ENCODE results near the gene PITPNM3. TPM values are rescaled to one million over a fixed set of nuclear protein-coding genes. Genes with fewer than 3 reads are reported as not detected.

The PITPNM3 gene
- total RNA-seq, 2 donors from 2014 or later: 11.3 to 18.2 TPM

GRCh38 chr17:6458460-6458950, 97.8 kb downstream of the PITPNM3 start:
- intact Hi-C loops (cut with DNase I): no loop called here
- H3K9me3 ChIP-seq: no peaks in the 10 kb centered on the region
- no peak overlapping the region for H3K27ac ChIP-seq
- no peak for DNase-seq
- H3K9ac ChIP-seq (ENCODE audit: low read depth in 2 of 2, low read length in 2 of 2): no peak overlapping the region
- no peaks in the 10 kb centered on the region for H3K27me3 ChIP-seq
- H3K36me3 ChIP-seq: no peaks in the 10 kb centered on the region
- H3K4me1 ChIP-seq: no peaks in the 10 kb centered on the region
- no peak for TF ChIP-seq CTCF (IDR thresholded peaks at IDR 0.05)
- H3K4me3 ChIP-seq: no peak overlapping the region

DNA sequence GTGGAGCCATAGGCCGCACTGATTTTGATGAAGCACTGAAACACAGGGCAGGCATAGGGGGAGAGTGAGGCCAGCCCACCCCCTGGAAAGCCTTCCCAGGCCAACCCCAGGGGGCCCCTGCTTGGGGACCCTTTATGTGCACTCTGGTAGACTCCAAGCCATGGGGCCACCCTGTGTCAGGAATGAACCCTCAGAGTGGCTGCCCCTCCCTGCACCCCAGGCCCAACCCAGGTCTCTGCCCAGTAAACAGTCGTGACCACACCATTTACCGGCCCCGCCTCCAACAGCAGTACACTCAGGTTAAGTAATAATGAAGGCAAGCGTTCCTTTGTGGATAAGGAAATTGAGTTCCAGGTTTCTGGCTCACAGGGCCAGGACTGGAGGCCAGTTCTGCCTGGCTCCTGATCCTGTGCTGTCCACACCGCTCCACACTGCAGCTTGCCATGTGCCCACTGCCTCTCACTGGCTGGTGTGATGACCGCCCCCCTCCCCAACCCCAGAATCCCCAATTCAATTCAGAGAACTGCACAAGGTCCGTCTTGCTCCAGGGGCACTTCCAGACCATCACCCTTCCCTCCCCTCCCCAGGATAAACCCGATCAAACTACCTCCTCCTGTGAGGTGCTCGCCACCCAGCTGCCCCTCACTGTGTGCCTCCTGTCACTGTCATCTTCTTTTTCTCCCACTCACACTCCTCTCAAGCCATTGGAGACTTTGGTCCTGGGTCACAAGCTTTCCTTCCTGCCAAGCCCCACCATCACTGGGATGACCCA, 98.5 kb downstream of the PITPNM3 start:
- DNase-seq: peak; percentile 70
- Histone ChIP-seq H3K9ac (ENCODE audit: low read depth in 2 of 2, low read length in 2 of 2) (no peak overlapping the region), H3K9me3 (no peaks in the 10 kb centered on the region), H3K36me3 (no peaks in the 10 kb centered on the region), H3K27me3 (no peaks in the 10 kb centered on the region), H3K4me3 (no peak overlapping the region), H3K4me1 (no peaks in the 10 kb centered on the region), H3K27ac (peak overlapping the region; percentile 47)
- TF ChIP-seq CTCF (IDR thresholded peaks at IDR 0.05): no peak
- intact Hi-C loops (cut with DNase I): no loop called here

DNA sequence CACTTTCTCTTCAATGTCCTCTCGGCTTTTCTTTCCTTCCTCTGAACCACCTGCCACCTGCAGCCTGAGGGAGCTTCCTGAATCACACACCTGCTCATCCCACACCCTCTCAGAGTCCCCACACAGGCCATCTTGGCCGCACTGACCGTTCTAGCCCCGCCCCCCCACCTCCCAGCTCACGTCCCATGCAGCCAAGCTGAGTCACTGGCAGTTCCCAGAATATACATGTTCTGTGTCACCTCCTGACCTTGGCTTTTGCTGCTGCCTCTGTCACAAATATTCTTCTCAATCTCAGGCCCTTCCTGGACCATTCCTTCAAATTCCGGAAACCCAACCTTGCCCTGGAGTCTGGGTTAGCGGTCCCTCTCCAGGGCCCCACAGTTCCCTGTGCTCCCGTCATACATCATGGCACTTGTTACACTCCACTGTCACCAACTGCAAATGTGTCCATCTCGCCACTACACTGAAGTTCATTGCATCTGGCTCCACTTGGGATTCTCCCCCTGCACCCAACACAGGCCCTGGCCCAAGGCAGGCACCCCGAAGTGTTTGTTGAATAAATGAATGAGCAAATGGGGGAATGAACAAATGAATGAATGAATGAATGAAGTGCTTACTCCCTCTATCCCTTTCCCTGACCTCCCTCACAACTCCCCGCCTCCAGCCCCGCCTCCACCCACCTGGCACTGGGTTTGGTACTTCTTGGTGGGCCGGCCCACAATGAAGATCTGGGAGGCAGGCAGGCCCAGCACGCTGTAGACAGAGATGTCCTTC, 99.3 kb downstream of the PITPNM3 start:
- Histone ChIP-seq H3K9me3 (no peaks in the 10 kb centered on the region), H3K36me3 (no peaks in the 10 kb centered on the region), H3K9ac (ENCODE audit: low read depth in 2 of 2, low read length in 2 of 2) (no peak overlapping the region), H3K4me3 (no peak overlapping the region), H3K27me3 (no peaks in the 10 kb centered on the region), H3K4me1 (no peaks in the 10 kb centered on the region), H3K27ac (peak overlapping the region; percentile 47)
- DNase-seq: peak; percentile 71
- TF ChIP-seq CTCF (IDR thresholded peaks at IDR 0.05): no peak
- intact Hi-C loops (cut with DNase I): no loop called here

GRCh38 chr17:6456321-6456720, 100.0 kb downstream of the PITPNM3 start:
- Histone ChIP-seq H3K9me3 (no peaks in the 10 kb centered on the region), H3K36me3 (no peaks in the 10 kb centered on the region), H3K4me1 (no peaks in the 10 kb centered on the region), H3K27me3 (no peaks in the 10 kb centered on the region), H3K9ac (ENCODE audit: low read depth in 2 of 2, low read length in 2 of 2) (no peak overlapping the region), H3K4me3 (no peak overlapping the region), H3K27ac (no peak overlapping the region)
- DNase-seq: peak; percentile 40
- TF ChIP-seq CTCF (IDR thresholded peaks at IDR 0.05): no peak
- intact Hi-C loops (cut with DNase I): no loop called here

DNA sequence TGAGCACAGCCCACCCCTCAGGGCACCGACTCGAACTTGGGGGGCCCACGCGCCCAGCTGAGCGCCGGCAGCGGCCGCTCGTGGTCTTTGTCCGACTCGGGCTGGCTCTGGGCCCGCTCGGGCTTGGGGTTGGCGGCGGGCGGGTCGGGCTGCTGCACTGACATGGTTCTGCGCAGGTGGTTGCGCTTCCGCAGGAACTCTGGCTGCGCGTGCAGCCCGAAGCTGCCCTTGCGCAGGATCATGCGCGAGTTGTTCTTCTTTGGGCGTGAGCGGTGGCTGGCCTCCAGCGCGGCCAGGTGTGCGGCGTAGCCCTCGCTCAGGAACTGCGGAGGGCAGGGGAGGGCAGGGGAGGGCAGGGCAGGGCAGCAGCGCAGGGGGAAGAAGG, 101.0 kb downstream of the PITPNM3 start:
- no peak overlapping the region for H3K27ac ChIP-seq
- DNase-seq: peak; percentile 71
- intact Hi-C loops (cut with DNase I): no loop called here
- no peak for TF ChIP-seq CTCF (IDR thresholded peaks at IDR 0.05)
- H3K4me1 ChIP-seq: no peaks in the 10 kb centered on the region
- no peaks in the 10 kb centered on the region for H3K9me3 ChIP-seq
- H3K4me3 ChIP-seq: no peak overlapping the region
- H3K9ac ChIP-seq (ENCODE audit: low read depth in 2 of 2, low read length in 2 of 2): no peak overlapping the region
- H3K36me3 ChIP-seq: no peaks in the 10 kb centered on the region
- H3K27me3 ChIP-seq: no peaks in the 10 kb centered on the region

Measured in colonic mucosa (tissue), 4 donors.